ENCODE results near the gene KIR2DL4. TPM values are rescaled to one million over a fixed set of nuclear protein-coding genes. Genes with fewer than 3 reads are reported as not detected.
"Not testable (repeated sequence)": the region's sequence is repeated elsewhere in the genome, so short reads cannot be mapped to it uniquely, and the experiment has no call there.

Gene KIR2DL4
- total and polyA plus RNA-seq, 2 experiments from 2014 or later, result not detected

DNA sequence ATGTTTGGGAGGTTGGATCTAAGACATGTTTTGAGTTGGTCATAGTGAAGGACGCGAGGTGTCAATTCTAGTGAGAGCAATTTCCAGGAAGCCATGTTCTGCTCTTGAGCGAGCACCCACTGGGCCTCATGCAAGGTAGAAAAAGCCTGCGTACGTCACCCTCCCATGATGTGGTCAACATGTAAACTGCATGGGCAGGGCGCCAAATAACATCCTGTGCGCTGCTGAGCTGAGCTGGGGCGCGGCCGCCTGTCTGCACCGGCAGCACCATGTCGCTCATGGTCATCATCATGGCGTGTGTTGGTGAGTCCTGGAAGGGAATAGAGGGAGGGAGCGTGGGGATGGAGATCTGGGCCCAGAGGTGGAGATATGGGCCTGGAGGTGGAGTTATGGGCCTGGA is 29.1 kb downstream of the KIR2DL4 start, which contains the start of gene KIR2DS4:
Gene KIR2DS4, plus strand, starts transcription at position 181 of the 400 bp plus-strand sequence.
- H3K9me2 ChIP-seq (ENCODE audit: insufficient read depth); in situ Hi-C loops (cut with MboI); H3F3A ChIP-seq (ENCODE audit: insufficient read depth): not testable (repeated sequence)

DNA sequence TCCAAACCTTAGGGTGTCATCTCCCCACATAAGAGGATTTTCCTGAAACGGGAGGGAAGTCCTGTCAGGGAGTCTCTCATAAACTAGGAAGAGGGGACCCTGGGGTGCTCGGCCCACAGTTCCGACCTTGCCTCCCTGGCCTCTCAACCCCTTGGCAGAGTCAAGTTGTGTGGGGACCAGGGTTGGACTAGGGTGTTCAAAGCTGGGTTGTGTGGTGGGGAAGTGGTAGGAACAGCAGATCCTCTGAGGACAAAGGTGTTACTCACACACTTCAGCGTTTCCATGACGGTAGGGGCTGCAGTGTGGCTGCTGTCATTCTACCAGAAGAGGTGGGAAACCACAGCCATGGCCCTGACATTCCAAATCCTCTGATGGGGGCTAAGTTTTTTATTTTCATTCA is 31.7 kb downstream of the KIR2DL4 start:
- in situ Hi-C loops (cut with MboI); H3K9me3 ChIP-seq (ENCODE audit: low read depth); H3K36me3 ChIP-seq (ENCODE audit: low read depth); H3K79me2 ChIP-seq (ENCODE audit: insufficient read depth); H3K27ac ChIP-seq; H4K20me1 ChIP-seq (ENCODE audit: insufficient read depth); H3F3A ChIP-seq (ENCODE audit: insufficient read depth); DNase-seq; H3K9me2 ChIP-seq (ENCODE audit: insufficient read depth); H3K9ac ChIP-seq; H3K27me3 ChIP-seq (replicated peaks; ENCODE audit: insufficient read depth); H3K4me3 ChIP-seq; H3K4me2 ChIP-seq (ENCODE audit: unreplicated experiment); H3K4me1 ChIP-seq (ENCODE audit: insufficient read depth); H2AFZ ChIP-seq: not testable (repeated sequence)
- 35 to 42% methylated on average over 5 of the region's 5 CpGs for WGBS, 2 experiments (ENCODE audit: low coverage in 1 of 2, low lambda C conversion rate in 2 of 2, missing lambda C conversion rate in 2 of 2)

More for the DNA sequence above, 29.1 kb downstream of the KIR2DL4 start, which contains the start of gene KIR2DS4:
- WGBS, 2 experiments (ENCODE audit: low coverage in 1 of 2, low lambda C conversion rate in 2 of 2, missing lambda C conversion rate in 2 of 2), result 67 to 75% methylated on average over 14 of the region's 14 CpGs
- not testable (repeated sequence) for H4K20me1 ChIP-seq (ENCODE audit: insufficient read depth); H3K4me2 ChIP-seq (ENCODE audit: unreplicated experiment); H3K36me3 ChIP-seq (ENCODE audit: low read depth); H3K9me3 ChIP-seq (ENCODE audit: low read depth); H3K9ac ChIP-seq; H3K4me3 ChIP-seq; H3K27me3 ChIP-seq (replicated peaks; ENCODE audit: insufficient read depth); H3K79me2 ChIP-seq (ENCODE audit: insufficient read depth); H2AFZ ChIP-seq; DNase-seq; H3K4me1 ChIP-seq (ENCODE audit: insufficient read depth); H3K27ac ChIP-seq

DNA sequence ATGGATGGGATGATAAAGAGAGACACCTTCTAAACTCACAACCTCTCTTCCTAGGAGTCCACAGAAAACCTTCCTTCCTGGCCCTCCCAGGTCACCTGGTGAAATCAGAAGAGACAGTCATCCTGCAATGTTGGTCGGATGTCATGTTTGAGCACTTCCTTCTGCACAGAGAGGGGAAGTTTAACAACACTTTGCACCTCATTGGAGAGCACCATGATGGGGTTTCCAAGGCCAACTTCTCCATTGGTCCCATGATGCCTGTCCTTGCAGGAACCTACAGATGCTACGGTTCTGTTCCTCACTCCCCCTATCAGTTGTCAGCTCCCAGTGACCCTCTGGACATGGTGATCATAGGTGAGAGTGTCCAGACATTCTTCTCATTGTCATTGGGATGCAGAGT is 34.1 kb downstream of the KIR2DL4 start:
- H3K27me3 ChIP-seq (replicated peaks; ENCODE audit: insufficient read depth); H3K9me2 ChIP-seq (ENCODE audit: insufficient read depth); H3K9ac ChIP-seq; H3K27ac ChIP-seq; H3K79me2 ChIP-seq (ENCODE audit: insufficient read depth); H4K20me1 ChIP-seq (ENCODE audit: insufficient read depth); H3K36me3 ChIP-seq (ENCODE audit: low read depth); H3K4me3 ChIP-seq; H3K4me1 ChIP-seq (ENCODE audit: insufficient read depth); in situ Hi-C loops (cut with MboI); H3K4me2 ChIP-seq (ENCODE audit: unreplicated experiment); DNase-seq; H3K9me3 ChIP-seq (ENCODE audit: low read depth); H3F3A ChIP-seq (ENCODE audit: insufficient read depth); H2AFZ ChIP-seq: not testable (repeated sequence)
- WGBS, 2 experiments (ENCODE audit: low coverage in 1 of 2, low lambda C conversion rate in 2 of 2, missing lambda C conversion rate in 2 of 2), result 10 to 16% methylated on average over 2 of the region's 2 CpGs

DNA sequence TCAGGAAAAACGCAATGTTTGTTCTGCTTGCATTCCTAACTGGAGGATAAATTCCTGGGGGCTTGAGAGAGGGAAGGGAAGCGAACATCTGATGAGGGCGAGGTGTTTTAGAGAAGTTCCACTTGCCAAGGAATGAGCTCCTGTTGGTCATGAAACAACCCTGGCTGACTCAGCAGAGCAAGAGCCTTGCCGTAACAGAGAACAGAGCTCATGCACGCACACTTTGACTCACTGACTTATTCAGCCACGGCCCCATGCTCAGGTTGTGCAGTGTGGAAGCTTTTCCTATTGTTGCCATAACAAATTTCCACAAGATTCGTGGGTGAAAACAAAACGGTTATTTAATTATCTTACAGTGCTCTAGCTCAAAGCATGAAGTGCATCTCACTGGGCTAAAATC is 39.8 kb downstream of the KIR2DL4 start:
- H3K9me2 ChIP-seq (ENCODE audit: insufficient read depth); H3K9ac ChIP-seq; H3K79me2 ChIP-seq (ENCODE audit: insufficient read depth); H3K36me3 ChIP-seq (ENCODE audit: low read depth); H3F3A ChIP-seq (ENCODE audit: insufficient read depth); DNase-seq; H3K4me2 ChIP-seq (ENCODE audit: unreplicated experiment); in situ Hi-C loops (cut with MboI); H3K27me3 ChIP-seq (replicated peaks; ENCODE audit: insufficient read depth); H4K20me1 ChIP-seq (ENCODE audit: insufficient read depth); H3K4me1 ChIP-seq (ENCODE audit: insufficient read depth); H3K27ac ChIP-seq; H2AFZ ChIP-seq; H3K9me3 ChIP-seq (ENCODE audit: low read depth); H3K4me3 ChIP-seq: not testable (repeated sequence)
- 15 to 18% methylated on average over 8 of the region's 8 CpGs for WGBS, 2 experiments (ENCODE audit: low coverage in 1 of 2, low lambda C conversion rate in 2 of 2, missing lambda C conversion rate in 2 of 2)

DNA sequence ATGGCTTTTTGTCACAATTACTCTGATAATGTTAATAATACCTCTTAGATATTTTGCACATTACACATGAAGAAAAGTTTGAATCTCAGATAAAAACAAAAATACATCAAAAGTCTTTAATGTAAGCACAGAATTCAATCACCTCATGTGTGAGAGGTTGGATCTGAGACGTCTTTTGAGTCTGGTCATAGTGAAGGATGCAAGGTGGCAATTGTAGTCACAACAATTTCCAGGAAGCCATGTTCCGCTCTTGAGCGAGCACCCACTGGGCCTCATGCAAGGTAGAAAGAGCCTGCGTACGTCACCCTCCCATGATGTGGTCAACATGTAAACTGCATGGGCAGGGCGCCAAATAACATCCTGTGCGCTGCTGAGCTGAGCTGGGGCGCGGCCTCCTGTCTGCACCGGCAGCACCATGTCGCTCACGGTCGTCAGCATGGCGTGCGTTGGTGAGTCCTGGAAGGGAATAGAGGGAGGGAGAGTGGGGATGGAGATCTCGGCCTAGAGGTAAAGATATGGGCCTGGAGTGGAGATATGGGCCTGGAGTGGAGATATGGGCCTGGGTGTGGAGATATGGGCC is 46.7 kb downstream of the KIR2DL4 start, which contains the start of gene KIR3DL2:
Gene KIR3DL2, plus strand, starts transcription at position 383 of the 580 bp plus-strand sequence. Its CDS starts 33 bp downstream, at position 416.
- not testable (repeated sequence) for H3K27me3 ChIP-seq (replicated peaks; ENCODE audit: insufficient read depth)

More for the DNA sequence above, 46.7 kb downstream of the KIR2DL4 start, which contains the start of gene KIR3DL2:
- H2AFZ ChIP-seq; H3K9me3 ChIP-seq (ENCODE audit: low read depth); H3F3A ChIP-seq (ENCODE audit: insufficient read depth); H3K4me2 ChIP-seq (ENCODE audit: unreplicated experiment); H3K9me2 ChIP-seq (ENCODE audit: insufficient read depth); DNase-seq; H3K27ac ChIP-seq; H3K79me2 ChIP-seq (ENCODE audit: insufficient read depth); H3K4me3 ChIP-seq; H4K20me1 ChIP-seq (ENCODE audit: insufficient read depth); in situ Hi-C loops (cut with MboI); H3K36me3 ChIP-seq (ENCODE audit: low read depth); H3K4me1 ChIP-seq (ENCODE audit: insufficient read depth); H3K9ac ChIP-seq: not testable (repeated sequence)
- WGBS, 2 experiments (ENCODE audit: low coverage in 1 of 2, low lambda C conversion rate in 2 of 2, missing lambda C conversion rate in 2 of 2), result 57% methylated on average over 16 of the region's 16 CpGs

Data from GM23248 (cell line).